ENCODE measurements around the gene RIT2. TPM values are rescaled to one million over a fixed set of nuclear protein-coding genes. Genes with fewer than 3 reads are reported as not detected.

Gene RIT2
- total RNA-seq, 4 donors from 2014 or later: not detected

DNA sequence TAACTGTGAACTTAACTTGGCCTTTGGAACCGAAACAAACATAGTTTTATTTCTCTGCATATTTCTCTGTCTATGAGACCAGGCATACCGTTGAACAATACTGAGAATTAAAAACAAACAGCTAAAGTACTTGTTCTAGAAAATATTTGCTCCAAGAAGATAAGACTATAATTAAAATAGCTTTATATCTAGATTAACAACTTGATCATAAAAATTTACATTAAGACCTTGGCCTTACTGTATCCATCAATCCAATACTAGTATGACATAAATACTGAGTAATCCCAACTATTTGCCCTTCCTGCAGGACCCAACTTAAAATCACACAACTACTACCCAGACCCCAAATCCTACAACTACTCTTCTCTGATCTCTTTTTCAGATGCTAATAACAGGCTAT is 260.9 kb downstream of the RIT2 start:
- no peak overlapping the region for H3K4me3 ChIP-seq (ENCODE audit: low read depth, poor library complexity, severe bottlenecking)
- intact Hi-C loops (cut with DNase I; ENCODE audit: low total_unique reads): no loop called here
- no peak for DNase-seq (ENCODE audit: low spot score in 2 of 2)
- TF ChIP-seq, protein P1, sequence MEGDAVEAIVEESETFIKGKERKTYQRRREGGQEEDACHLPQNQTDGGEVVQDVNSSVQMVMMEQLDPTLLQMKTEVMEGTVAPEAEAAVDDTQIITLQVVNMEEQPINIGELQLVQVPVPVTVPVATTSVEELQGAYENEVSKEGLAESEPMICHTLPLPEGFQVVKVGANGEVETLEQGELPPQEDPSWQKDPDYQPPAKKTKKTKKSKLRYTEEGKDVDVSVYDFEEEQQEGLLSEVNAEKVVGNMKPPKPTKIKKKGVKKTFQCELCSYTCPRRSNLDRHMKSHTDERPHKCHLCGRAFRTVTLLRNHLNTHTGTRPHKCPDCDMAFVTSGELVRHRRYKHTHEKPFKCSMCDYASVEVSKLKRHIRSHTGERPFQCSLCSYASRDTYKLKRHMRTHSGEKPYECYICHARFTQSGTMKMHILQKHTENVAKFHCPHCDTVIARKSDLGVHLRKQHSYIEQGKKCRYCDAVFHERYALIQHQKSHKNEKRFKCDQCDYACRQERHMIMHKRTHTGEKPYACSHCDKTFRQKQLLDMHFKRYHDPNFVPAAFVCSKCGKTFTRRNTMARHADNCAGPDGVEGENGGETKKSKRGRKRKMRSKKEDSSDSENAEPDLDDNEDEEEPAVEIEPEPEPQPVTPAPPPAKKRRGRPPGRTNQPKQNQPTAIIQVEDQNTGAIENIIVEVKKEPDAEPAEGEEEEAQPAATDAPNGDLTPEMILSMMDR (IDR thresholded peaks at IDR 0.05): no peak
- TF ChIP-seq POLR2A (IDR thresholded peaks at IDR 0.05): no peak
- WGBS, 2 donors: 79 to 82% methylated on average over 2 of the region's 2 CpGs

DNA sequence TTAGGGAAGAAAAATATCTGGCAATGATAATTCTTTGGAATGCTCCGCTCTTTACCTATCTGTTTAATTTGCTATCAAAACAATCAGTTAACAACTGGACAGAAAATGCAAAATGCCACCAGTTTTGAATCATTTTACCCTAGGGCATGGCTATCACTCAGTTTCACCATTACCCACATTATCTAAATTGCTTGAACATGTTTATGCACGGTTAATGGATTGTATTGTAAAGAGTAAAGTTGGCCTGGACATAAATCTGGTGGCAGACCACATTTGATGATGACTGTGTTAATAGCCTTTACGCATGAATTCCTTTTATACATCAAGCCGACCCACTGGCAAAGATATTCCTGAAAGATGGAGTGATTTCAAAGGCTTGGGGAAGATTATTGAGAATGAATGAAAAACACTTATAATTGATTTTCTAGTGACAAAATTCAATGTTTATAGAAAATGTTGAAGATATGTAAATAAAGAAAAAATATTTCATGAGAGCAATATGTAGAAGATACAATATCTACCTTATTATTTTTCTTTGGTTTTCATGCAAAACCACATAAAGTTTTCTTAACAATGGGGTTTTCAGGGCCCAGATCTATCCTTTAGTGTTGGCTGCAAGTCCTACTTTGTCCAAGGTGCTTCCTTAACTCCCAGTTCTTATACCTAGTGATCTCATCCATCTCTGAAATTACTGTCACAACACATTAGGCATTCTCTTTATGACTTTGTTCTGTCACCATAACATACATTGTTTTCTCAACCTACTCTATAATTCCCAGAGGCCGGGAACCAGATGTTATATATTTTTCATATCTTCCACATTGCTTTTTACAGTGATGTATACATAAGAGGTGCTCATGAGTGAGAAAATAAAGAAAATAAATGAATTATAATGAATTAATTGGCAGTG is 265.1 kb downstream of the RIT2 start:
- H3K4me3 ChIP-seq (ENCODE audit: low read depth, poor library complexity, severe bottlenecking): no peak overlapping the region
- DNase-seq (ENCODE audit: low spot score in 2 of 2): no peak
- intact Hi-C loops (cut with DNase I; ENCODE audit: low total_unique reads): no loop called here
- 70 to 75% methylated on average over 5 of the region's 5 CpGs for WGBS, 2 donors
- TF ChIP-seq, protein P1 (IDR thresholded peaks at IDR 0.05): no peak
- TF ChIP-seq POLR2A (IDR thresholded peaks at IDR 0.05): no peak

DNA sequence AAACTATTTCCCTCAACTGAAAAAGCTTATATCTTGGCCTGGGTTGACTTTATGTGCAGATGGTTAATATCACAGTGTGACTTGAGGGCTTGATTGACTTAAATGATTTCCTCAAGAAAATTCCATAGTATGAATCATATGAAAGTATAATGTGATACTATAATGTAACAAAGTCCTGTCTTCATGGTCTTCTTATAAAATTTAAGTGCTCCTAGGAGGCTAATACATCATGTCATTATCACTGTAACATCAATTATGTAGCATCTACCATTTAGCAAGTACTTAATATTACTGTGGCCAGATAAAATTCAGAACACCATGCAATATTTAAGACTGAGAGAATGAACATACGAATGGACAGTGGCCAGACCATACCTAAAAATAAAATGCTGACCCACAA is 276.1 kb downstream of the RIT2 start:
- intact Hi-C loops (cut with DNase I; ENCODE audit: low total_unique reads): no loop called here
- no peak overlapping the region for H3K4me3 ChIP-seq (ENCODE audit: low read depth, poor library complexity, severe bottlenecking)
- 57 to 82% methylated on average over 1 of the region's 1 CpG for WGBS, 2 donors
- no peak for DNase-seq (ENCODE audit: low spot score in 2 of 2)
- TF ChIP-seq, protein P1 (IDR thresholded peaks at IDR 0.05): no peak
- no peak for TF ChIP-seq POLR2A (IDR thresholded peaks at IDR 0.05)

DNA sequence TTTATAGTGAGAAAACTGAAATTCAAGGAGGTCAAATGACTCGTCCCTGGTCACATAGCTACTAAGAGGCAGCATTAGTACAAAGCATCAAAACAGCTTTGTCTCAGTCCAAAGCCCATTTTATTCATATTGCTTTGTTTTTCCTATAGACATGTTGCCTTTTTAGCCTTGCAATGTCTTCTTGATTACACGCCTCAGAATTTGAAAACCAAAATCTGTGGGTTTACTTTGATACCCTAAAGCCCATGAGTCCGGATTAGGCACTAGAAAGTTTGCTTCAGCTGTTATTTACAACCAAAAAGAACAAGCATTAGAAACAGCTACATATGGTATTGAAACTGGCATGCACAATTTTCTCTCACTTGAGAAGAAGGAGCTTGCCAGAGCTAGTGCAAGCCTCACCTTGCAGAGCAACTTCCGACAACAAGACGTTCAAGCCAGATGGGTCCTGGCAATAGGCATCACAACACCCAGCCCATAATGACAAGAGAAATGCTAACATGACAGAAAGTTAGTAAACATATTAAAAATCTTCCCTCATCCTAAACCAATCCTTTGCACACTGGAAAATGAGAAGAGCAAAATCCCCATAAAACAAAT is 276.8 kb downstream of the RIT2 start:
- 59 to 66% methylated on average over 5 of the region's 5 CpGs for WGBS, 2 donors
- no peak for DNase-seq (ENCODE audit: low spot score in 2 of 2)
- TF ChIP-seq POLR2A (IDR thresholded peaks at IDR 0.05): no peak
- TF ChIP-seq, protein P1 (IDR thresholded peaks at IDR 0.05): no peak
- H3K4me3 ChIP-seq (ENCODE audit: low read depth, poor library complexity, severe bottlenecking): no peak overlapping the region
- intact Hi-C loops (cut with DNase I; ENCODE audit: low total_unique reads): no loop called here

DNA sequence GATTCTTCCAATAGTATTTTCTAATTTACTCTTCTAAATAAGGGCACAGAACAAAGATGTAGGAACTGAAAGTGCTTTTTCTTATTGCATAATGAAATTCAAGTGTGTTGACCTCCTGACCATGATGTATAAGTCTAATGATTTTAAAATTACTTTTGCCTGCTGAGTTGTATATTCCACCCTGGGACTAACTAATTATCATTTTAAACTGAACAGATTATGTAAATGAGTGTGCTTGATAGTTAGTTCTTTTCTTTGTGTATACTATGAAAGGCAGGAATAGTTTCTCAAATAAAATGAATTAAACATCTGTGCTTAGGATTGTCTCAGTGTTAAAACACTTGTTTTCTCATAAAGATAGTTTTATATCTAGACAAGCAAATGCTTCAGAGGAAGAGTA is 284.5 kb downstream of the RIT2 start:
- DNase-seq (ENCODE audit: low spot score in 2 of 2): no peak
- TF ChIP-seq POLR2A (IDR thresholded peaks at IDR 0.05): no peak
- TF ChIP-seq, protein P1 (IDR thresholded peaks at IDR 0.05): no peak
- intact Hi-C loops (cut with DNase I; ENCODE audit: low total_unique reads): no loop called here
- no peak overlapping the region for H3K4me3 ChIP-seq (ENCODE audit: low read depth, poor library complexity, severe bottlenecking)
